Thyroid gland (tissue), 4 donors: ENCODE results near the gene SLC25A21.

ENCODE experiments used
- POLR2A ChIP-seq, 2 donors: fragments of 450-650 bp; IDR thresholded peaks; one replicate each; pipeline ENCODE4 v1.6.1; 2017; ENCODE audit warnings: antibody characterized with exemption in 2 of 2, mild to moderate bottlenecking in 2 of 2, moderate library complexity in 1 of 2
- TF ChIP-seq, protein P1 (sequence below), 6 experiments: fragments of 200-600 bp in 3 of 6; fragments of 450-650 bp in 3 of 6; sonication (generic) in 3 of 6; IDR thresholded peaks; one replicate each; pipeline ENCODE4 v1.5.1; 2016 to 2019; ENCODE audit warnings: antibody characterized with exemption in 6 of 6, mild to moderate bottlenecking in 2 of 6, inconsistent platforms in 1 of 6, moderate library complexity in 1 of 6

DNA sequence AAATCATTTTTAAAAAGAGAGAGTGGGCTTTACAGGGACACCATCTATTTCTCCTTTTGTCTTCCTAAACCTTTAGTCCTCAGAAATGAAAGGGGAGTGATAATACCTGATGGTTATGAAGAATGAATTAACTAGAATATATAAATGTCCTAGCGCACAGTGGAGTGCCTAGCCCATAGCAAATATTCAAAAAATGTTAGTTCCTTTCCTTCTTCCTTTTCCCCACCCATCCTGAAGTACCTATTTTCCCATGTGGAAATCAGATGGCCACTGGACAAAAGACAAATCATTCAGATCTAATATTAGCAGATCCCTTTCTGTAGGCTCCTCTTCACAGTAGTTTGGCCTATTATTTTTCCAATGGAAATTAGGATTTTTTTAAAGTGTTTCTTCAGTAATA lies 90.0 kb downstream of the SLC25A21 start:
- TF ChIP-seq, protein P1, sequence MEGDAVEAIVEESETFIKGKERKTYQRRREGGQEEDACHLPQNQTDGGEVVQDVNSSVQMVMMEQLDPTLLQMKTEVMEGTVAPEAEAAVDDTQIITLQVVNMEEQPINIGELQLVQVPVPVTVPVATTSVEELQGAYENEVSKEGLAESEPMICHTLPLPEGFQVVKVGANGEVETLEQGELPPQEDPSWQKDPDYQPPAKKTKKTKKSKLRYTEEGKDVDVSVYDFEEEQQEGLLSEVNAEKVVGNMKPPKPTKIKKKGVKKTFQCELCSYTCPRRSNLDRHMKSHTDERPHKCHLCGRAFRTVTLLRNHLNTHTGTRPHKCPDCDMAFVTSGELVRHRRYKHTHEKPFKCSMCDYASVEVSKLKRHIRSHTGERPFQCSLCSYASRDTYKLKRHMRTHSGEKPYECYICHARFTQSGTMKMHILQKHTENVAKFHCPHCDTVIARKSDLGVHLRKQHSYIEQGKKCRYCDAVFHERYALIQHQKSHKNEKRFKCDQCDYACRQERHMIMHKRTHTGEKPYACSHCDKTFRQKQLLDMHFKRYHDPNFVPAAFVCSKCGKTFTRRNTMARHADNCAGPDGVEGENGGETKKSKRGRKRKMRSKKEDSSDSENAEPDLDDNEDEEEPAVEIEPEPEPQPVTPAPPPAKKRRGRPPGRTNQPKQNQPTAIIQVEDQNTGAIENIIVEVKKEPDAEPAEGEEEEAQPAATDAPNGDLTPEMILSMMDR (IDR thresholded peaks at IDR 0.05) = no peak
- TF ChIP-seq POLR2A (IDR thresholded peaks at IDR 0.05) = no peak
